H1 (cell line): ENCODE results near the gene FADS3. TPM values are rescaled to one million over a fixed set of nuclear protein-coding genes. Genes with fewer than 3 reads are reported as not detected.

Experiments used
- FOSL1 ChIP-seq: IDR thresholded peaks from 2 replicates; pipeline ENCODE4 v1.6.1; 2011; ENCODE audit warnings: mild to moderate bottlenecking, low read depth, low read length, moderate library complexity; ENCODE audit not compliant: insufficient read depth
- RAD21 ChIP-seq, 2 experiments: IDR thresholded peaks in 1 of 2; conservative IDR thresholded peaks in 1 of 2; 2 replicates each; pipeline ENCODE4 v1.6.1; 2011; ENCODE audit warnings: low read depth in 2 of 2, low read length in 2 of 2, improper control_type of control experiment in 1 of 2, inconsistent platforms in 1 of 2, mild to moderate bottlenecking in 1 of 2, moderate library complexity in 1 of 2
- RBBP5 ChIP-seq: IDR thresholded peaks from 2 replicates; pipeline ENCODE4 v1.7.1; 2012; ENCODE audit warnings: low read depth, mild to moderate bottlenecking, inconsistent platforms, low read length, moderate library complexity, borderline replicate concordance
- SRF ChIP-seq: IDR thresholded peaks from 2 replicates; pipeline ENCODE4 v1.6.1; 2011; ENCODE audit warnings: mild to moderate bottlenecking, low read depth, low read length, moderate library complexity
- YY1 ChIP-seq: IDR thresholded peaks from 2 replicates; pipeline ENCODE4 v1.6.1; 2011; ENCODE audit warnings: low read depth, mild to moderate bottlenecking, low read length
- polyA plus RNA-seq, 7 experiments: library from polyadenylated mRNA; depleted of rRNA in 3 of 7; stranded (reverse) in 5 of 7; unstranded in 2 of 7; fragments of >200 nt in 5 of 7; fragments of 200-250 nt in 2 of 7; gene quantifications; 1 replicate in 5 of 7; 2 replicates in 1 of 7; 4 replicates in 1 of 7; pipeline versions ENCODE4 v1.2.1 to v1.2.3, GENCODE V29; 2011 to 2013; ENCODE audit warnings: missing spikeins in 2 of 7, mixed read lengths in 2 of 7
- total RNA-seq: library from RNA; stranded (reverse); fragmentation: NEBNext Ultra II Directional; extraction: Animal tissue kit (Norgen Biotek cat#: 25700); gene quantifications from 2 replicates; pipeline ENCODE4 v1.2.1, GENCODE V29; 2021

The FADS3 gene
- total and polyA plus RNA-seq, 2 of the 8 experiments (the other 6 are each of a cell fraction or from before 2014, with no cell fraction given) = 43.8 to 76.3 TPM

DNA sequence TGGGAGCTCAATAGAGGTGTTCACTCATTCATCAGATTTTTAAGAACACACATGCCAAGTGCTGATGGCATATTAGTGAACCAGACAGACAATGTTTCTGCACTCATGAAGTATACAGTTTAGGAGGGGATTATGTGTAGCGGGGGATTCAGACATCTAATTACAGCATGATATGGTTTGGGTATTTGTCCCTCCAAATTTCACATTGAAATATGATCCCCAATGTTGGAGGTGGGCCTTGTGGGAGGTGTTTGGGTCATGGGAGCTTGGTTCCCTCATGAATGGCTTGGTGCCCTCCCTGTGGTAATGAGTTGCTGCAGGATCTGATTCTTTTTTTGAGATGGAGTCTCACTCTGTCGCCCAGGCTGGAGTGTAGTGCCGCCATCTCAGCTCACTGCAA, 34.9 kb upstream of the FADS3 start (continued):
- TF ChIP-seq RAD21 (IDR thresholded peaks at IDR 0.05 in 1 of 2, conservative IDR thresholded peaks at IDR 0.05 in 1 of 2; ENCODE audit: low read depth in 2 of 2, low read length in 2 of 2) (no peak), FOSL1 (no peak), RBBP5 (no peak), YY1 (no peak), SRF (no peak)
